Skeletal muscle tissue (tissue), 4 donors: Measurements from ENCODE around the gene G6PC3. TPM values are rescaled to one million over a fixed set of nuclear protein-coding genes. Genes with fewer than 3 reads are reported as not detected.
A peak's percentile ranks its signal among the peaks of the same experiment; 100 is the strongest.

ENCODE experiments used
- H3K27ac ChIP-seq: one replicate; pipeline ENCODE4 v1.7.0; 2013; ENCODE audit warnings: mild to moderate bottlenecking, low read depth, low read length, inconsistent platforms
- H3K27me3 ChIP-seq, 3 donors: one replicate each; pipeline ENCODE4 v1.7.0; 2013; ENCODE audit warnings: low read length in 3 of 3; ENCODE audit not compliant: control insufficient read depth in 3 of 3, insufficient read depth in 3 of 3
- H3K36me3 ChIP-seq, 3 donors: one replicate each; pipeline ENCODE4 v1.7.0; 2013; ENCODE audit warnings: low read length in 3 of 3; ENCODE audit not compliant: control insufficient read depth in 3 of 3, insufficient read depth in 3 of 3
- H3K4me1 ChIP-seq, 3 donors: one replicate each; pipeline ENCODE4 v1.7.0; 2013; ENCODE audit warnings: low read length in 3 of 3, mild to moderate bottlenecking in 3 of 3; ENCODE audit not compliant: control insufficient read depth in 3 of 3, insufficient read depth in 3 of 3
- H3K4me3 ChIP-seq, 3 donors: one replicate each; pipeline ENCODE4 v1.7.0; 2013; ENCODE audit warnings: low read length in 3 of 3
- H3K9ac ChIP-seq, 3 donors: one replicate each; pipeline ENCODE4 v1.7.0; 2013; ENCODE audit warnings: low read length in 3 of 3, mild to moderate bottlenecking in 3 of 3, moderate library complexity in 2 of 3, low read depth in 1 of 3
- H3K9me3 ChIP-seq, 3 donors: one replicate each; pipeline ENCODE4 v1.7.0; 2013; ENCODE audit warnings: low read length in 3 of 3; ENCODE audit not compliant: control insufficient read depth in 3 of 3
- total RNA-seq: library from RNA; depleted of rRNA; stranded (reverse); fragments of >200 nt; gene quantifications from one replicate; pipeline ENCODE4 v1.2.3, GENCODE V29; 2014
- donor health status: Osteomylitis.

G6PC3 gene
- total RNA-seq, 1 donor from 2014 or later = 13.0 TPM

DNA sequence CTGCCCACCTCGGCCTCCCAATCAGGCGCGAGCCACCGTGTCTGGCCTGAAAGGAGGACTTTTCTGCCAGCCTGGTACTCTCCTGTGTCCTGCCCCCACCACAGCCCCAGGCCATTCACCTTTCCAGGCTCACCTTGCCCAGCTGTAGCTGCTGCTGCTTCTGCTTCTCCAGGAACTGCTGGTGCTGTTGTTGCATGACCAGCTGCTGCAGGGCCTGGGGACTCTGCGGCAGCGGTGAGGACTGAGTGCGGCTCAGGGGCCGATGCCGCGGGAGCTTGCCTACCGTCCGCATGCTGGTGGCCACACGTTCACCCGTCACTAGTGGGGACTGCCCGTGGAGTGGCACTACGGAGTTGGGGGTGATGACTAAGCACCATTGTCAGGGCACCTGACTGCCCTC is 17.7 kb downstream of the G6PC3 start:
- Histone ChIP-seq H3K27me3 (no peaks in the 10 kb centered on the region), H3K36me3 (peaks cover 71 to 74% (median 72%) of the 10 kb centered on the region in 3 donors), H3K4me1 (peaks cover 0 to 10% (median 3%) of the 10 kb centered on the region in 3 donors), H3K9ac (no peak overlapping the region), H3K4me3 (no peak overlapping the region), H3K9me3 (no peaks in the 10 kb centered on the region), H3K27ac (no peak overlapping the region)

DNA sequence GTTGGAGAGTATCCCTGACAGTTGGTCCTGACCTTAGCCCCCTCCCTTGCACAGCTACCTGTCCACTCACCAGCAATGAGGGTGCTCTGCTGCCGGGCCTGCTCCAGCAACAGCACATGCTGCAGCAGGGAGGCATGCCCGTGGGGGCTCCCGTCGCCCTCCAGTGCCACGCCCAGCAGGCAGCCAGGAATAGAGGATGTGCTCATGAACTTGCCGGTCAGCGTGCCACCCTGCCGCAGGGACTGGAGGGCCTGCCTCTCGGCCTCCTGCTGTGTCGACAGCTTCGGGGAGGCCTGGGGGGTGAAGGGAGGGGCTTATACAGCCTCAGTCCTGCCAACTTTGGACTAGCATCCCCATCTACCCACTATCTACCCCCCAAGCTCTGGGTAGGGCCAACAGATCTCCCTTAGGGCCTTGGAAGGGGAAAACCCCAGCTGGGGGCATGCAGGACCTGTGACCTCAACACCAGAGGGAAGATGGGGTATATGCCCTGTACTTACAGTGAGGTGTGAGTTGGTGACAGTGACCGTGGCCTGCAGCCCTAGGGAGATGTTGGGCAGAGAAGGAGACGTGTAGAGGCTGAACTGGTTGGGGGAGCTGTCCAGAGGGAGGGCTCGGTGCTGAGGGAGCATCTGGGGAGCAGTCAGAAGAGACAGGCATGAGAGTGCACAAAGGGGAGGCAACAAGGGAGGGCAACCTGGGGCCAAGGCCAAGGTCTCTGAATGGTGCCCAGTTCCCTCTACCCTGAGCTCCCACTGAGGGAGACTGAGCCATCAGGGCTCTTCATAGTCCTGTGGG is 20.9 kb downstream of the G6PC3 start:
- H3K4me1 ChIP-seq = peaks cover 23 to 29% (median 26%) of the 10 kb centered on the region in 3 donors
- no peak overlapping the region for H3K9ac ChIP-seq
- peaks cover 49 to 51% (median 50%) of the 10 kb centered on the region in 3 donors for H3K36me3 ChIP-seq
- no peak overlapping the region for H3K27ac ChIP-seq
- no peaks in the 10 kb centered on the region for H3K27me3 ChIP-seq
- H3K9me3 ChIP-seq = no peaks in the 10 kb centered on the region
- no peak overlapping the region for H3K4me3 ChIP-seq

DNA sequence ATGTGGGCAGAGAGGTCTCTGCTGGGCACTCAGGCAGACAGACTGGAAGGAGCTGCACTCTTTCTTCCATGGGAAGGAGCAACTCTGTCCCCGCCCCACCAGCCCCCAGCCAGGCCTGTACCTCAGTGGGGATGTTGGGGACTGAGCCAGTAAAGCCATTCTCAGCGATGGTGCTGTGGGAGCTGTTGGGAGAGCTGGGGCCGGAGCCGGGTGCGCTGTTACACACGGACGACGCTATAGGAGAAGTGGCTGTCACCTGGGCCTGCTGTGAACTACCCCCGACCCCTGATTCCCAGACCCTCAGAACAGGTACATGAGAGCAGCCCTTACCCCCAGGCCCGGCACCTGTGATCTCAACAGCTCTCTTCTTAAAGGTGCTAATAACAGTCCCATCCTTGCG is 21.5 kb downstream of the G6PC3 start:
- Histone ChIP-seq H3K9ac (no peak overlapping the region), H3K27ac (no peak overlapping the region), H3K9me3 (no peaks in the 10 kb centered on the region), H3K36me3 (peaks cover 46 to 47% (median 46%) of the 10 kb centered on the region in 3 donors), H3K27me3 (no peaks in the 10 kb centered on the region), H3K4me3 (no peak overlapping the region), H3K4me1 (peaks cover 29 to 34% (median 30%) of the 10 kb centered on the region in 3 donors)

DNA sequence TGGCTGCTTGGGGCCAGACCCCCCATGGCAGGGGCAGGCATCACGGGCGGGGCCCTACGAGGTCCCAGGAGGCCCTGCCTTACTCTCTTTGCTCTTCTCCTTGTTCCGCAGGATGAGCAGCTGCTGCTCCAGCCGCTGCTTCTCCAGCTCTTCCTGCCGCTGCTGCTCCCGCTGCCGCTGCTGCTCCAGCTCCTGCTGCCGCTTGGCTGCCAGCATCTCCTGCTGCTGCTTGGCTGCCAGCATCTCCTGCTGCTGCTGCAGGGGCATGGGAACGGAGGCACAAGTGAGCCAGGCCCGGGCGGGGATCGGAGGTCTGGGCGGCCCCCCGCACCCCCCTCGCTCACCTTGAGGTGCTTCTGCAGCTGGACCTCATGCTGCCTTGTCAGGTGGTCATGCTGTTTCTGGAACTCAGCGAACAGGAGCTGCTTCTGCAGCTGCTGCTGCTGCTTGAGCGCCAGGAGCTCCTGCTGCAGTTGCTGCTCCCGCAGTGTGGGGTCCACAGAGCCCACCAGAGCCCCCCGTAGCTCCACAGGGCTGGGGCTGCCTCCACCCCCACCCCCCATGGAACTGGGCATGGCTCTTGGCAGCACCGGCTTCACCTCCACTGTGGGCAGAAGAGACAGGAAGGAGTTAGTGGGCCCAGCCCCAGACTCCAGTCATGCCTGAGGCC is 22.8 kb downstream of the G6PC3 start:
- no peaks in the 10 kb centered on the region for H3K27me3 ChIP-seq
- H3K9me3 ChIP-seq = no peaks in the 10 kb centered on the region
- H3K27ac ChIP-seq = no peak overlapping the region
- H3K36me3 ChIP-seq = peaks cover 34 to 35% (median 34%) of the 10 kb centered on the region in 3 donors
- no peak overlapping the region for H3K4me3 ChIP-seq
- H3K9ac ChIP-seq = no peak overlapping the region
- peaks cover 41 to 42% (median 42%) of the 10 kb centered on the region in 3 donors for H3K4me1 ChIP-seq

DNA sequence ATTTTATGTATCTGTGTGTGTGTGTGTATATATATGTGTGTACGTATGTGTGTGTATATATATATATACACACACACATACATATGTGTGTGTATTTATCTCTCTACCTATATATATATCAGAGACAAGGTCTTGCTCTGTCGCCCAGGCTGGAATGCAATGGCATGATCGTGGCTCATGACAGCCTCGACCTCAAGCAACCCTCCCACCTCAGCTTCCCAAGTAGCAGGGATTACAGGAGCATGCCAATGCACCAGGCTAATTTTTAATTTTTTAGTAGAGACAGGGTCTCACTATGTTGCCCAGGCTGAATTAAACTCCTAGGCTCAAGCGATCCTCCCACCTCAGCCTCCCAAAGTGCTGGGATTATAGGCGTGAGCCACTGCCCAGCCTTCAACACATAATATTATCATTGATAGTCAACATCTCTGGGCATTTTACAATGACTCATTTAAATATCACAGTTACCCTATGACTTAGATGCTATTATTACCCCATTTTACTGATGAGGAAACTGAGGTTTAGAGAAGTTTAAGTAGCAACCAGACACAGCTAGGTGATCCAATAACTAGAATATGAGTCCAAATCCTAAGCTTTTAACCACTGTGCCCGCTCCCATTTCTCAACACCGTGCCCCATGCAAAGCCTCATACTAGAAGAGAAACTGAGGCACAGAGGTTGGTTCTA is 24.3 kb downstream of the G6PC3 start:
- Histone ChIP-seq H3K9me3 (no peaks in the 10 kb centered on the region), H3K36me3 (peaks cover 26 to 29% (median 29%) of the 10 kb centered on the region in 3 donors), H3K4me3 (peak overlapping the region in 1 of 3 donors; percentile 67), H3K27me3 (no peaks in the 10 kb centered on the region), H3K27ac (peak overlapping the region; percentile 93), H3K9ac (peak overlapping the region in 1 of 3 donors; percentile 76), H3K4me1 (peaks cover 53 to 57% (median 55%) of the 10 kb centered on the region in 3 donors)

DNA sequence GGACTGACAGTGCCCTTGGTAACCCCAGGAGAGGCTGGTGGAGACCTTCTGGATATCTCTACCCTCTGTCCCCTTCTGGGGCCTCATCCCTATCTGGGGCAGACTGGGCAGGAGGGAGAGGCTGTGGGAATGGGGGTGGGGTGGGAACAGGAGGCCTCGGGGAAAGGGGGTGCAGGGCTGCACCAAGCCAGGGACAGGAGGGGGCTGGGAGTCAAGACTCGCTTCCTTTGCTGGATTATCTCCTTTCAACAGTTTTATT is 24.8 kb downstream of the G6PC3 start:
- peak overlapping the region; percentile 93 for H3K27ac ChIP-seq
- H3K9me3 ChIP-seq = no peaks in the 10 kb centered on the region

DNA sequence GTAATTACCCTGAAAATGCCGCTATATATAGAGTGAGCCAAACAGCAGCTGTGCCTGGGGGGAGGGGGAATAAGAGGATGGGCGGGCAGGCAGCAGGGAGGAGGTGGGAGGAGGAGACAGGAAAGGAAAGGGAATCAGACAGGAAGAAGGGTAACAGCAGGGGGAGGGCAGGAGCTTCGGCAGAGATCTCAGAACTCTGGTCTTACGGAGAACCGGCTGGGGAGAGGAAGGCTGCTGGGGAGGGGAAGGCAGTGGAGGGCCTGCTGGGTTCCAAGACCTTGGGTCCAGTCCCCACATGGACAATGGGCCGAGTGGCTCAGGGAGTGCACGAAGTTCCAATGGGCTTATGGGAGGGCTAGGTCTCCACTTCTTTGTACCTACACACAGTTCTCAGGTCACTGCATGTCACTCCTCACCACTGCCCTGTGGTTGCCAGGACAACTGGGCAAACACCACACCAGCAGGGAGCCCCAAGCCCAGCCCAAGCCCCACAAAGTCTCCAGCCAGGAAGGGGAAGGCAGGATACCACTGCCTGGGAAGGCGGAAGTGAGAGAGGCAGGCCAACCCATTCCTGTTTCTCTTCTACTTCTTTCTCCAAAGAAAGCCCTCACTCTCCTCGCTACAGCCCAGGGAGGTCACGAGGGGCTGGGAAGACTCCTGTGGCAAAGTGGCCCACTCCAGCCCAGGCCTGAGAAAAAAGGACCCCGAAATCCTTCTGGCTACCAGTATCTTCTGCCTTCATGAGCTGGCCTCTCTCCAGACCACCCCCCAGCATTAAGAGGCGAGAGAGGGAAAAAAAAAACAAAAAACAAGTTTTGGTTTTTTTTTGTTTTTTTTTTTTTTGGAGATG is 25.3 kb downstream of the G6PC3 start:
- peak overlapping the region; percentile 67 to 72 (median 71) for H3K4me3 ChIP-seq
- H3K27ac ChIP-seq = peak overlapping the region; percentile 93
- H3K9ac ChIP-seq = peak overlapping the region; percentile 73 to 76 (median 75)
- H3K4me1 ChIP-seq = peaks cover 54 to 61% (median 57%) of the 10 kb centered on the region in 3 donors
- H3K27me3 ChIP-seq = no peaks in the 10 kb centered on the region
- H3K9me3 ChIP-seq = no peaks in the 10 kb centered on the region
- peaks cover 25 to 28% (median 28%) of the 10 kb centered on the region in 3 donors for H3K36me3 ChIP-seq

More for the DNA sequence above, 24.8 kb downstream of the G6PC3 start:
- Histone ChIP-seq H3K4me3 (peak overlapping the region in 2 of 3 donors; percentile 67 to 71), H3K36me3 (peaks cover 26 to 29% (median 29%) of the 10 kb centered on the region in 3 donors), H3K4me1 (peaks cover 54 to 61% (median 57%) of the 10 kb centered on the region in 3 donors), H3K27me3 (no peaks in the 10 kb centered on the region), H3K9ac (peak overlapping the region in 1 of 3 donors; percentile 76)

DNA sequence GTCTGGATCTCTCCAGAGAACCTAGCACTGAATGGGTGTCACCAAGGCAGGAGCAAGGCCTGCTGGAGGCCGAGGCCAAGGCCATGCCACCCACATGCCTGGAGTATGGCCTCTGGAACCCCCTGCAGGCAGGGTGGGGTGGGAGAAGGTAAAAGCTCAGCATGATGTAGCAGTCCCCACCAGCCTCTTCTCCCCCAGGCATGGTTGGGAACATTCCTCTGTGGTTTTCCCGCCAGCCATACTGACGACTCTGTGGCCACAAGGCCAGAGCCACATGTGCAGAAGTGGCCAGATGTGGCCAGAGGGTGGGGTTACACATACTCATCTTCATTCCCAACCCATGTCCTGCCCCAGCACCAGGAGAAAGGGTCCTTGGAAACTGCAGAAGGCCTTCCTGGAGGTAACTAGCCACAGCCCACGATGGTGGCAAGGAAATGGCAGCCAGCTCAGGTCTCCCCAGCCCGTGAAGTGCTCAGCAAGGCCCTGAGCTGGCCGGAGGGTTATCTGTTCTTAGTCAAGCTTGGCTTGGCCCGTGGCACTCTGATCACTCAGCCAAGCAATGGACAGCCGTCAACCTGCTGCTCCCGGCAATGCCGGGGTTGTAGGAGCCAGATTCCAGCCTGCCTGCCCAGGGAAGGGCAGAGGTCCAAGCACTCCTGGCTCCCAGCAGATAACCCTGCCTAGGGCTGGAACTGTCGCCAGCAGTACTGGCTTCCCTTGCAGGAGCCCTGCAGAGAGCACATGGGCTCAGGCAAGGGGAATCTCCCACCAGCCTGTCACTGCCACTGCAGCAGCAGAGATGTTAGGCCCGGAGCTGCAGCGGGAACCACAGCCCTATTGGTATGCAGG is 26.8 kb downstream of the G6PC3 start:
- peak overlapping the region in 2 of 3 donors; percentile 34 to 58 for H3K4me3 ChIP-seq
- peaks cover 13% of the 10 kb centered on the region in 3 donors for H3K36me3 ChIP-seq
- H3K9ac ChIP-seq = peak overlapping the region; percentile 33 to 71 (median 34)
- no peaks in the 10 kb centered on the region for H3K27me3 ChIP-seq
- H3K4me1 ChIP-seq = peaks cover 59 to 72% (median 62%) of the 10 kb centered on the region in 3 donors
- H3K9me3 ChIP-seq = no peaks in the 10 kb centered on the region
- H3K27ac ChIP-seq = peak overlapping the region; percentile 93
